ENCODE data around the gene DPF3. TPM values are rescaled to one million over a fixed set of nuclear protein-coding genes. Genes with fewer than 3 reads are reported as not detected.

Gene DPF3
- 10 to 100 TPM in 2 of 3 donors, 1 to 10 TPM in 1; 9.3 to 21.9 (median 10.9) TPM for total RNA-seq
- long read RNA-seq, donor 1, partial matches to known transcripts, result 4 of 5 reads
- long read RNA-seq, donor 1, other reads (novel, unspliced or antisense), result 1 of 5 reads
- long read RNA-seq, donor 2, result 0 reads

DNA sequence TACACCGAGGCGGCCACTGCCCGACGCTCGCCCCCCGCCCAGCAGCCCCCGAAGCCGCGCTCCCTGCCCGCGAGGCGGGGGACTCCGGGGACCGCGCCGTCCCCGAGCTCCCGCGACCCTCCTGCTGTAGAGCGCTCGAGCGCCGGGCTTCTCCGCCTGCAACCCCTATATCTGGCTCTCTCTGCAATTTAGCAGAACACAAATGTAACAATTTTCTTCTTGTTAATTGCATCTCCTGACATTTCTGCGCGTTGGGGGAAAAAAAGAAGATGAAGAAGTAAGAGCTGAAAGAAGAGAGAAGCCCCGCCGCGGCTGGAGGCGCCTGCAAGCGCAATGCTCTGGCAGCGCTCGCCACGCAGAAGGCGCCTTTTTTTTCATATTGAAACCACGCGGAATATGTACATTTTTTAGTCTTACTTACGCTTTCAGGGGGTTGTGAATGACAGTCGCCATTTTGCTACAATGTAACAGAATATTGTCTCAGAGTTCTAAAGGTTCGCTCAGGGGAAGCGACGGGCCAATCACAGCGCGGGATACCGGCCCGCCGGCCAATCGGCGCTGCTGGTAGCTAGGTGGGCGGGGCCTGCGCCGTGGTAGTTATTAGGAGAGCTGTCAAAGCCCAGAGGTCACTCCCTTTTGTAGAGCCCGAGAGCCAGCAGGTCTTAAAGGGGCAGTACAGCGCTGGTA lies at the start of gene DPF3:
TSS of gene DPF3 (minus strand) at position 466 of the 687 bp plus-strand sequence. CDS start at position 453, 13 bp downstream.
- Histone ChIP-seq H3K9me3 (no peaks in the 10 kb centered on the region), H3K36me3 (ENCODE audit: low read depth) (no peaks in the 10 kb centered on the region), H3K4me1 (ENCODE audit: low read depth) (peaks cover 10% of the 10 kb centered on the region), H3K4me3 (peak within 1 kb of the TSS; percentile 49)
- DNase-seq, result peak; percentile 97 to 99 (median 98)
- ATAC-seq, result peak; percentile 98
- TF ChIP-seq, protein P1, sequence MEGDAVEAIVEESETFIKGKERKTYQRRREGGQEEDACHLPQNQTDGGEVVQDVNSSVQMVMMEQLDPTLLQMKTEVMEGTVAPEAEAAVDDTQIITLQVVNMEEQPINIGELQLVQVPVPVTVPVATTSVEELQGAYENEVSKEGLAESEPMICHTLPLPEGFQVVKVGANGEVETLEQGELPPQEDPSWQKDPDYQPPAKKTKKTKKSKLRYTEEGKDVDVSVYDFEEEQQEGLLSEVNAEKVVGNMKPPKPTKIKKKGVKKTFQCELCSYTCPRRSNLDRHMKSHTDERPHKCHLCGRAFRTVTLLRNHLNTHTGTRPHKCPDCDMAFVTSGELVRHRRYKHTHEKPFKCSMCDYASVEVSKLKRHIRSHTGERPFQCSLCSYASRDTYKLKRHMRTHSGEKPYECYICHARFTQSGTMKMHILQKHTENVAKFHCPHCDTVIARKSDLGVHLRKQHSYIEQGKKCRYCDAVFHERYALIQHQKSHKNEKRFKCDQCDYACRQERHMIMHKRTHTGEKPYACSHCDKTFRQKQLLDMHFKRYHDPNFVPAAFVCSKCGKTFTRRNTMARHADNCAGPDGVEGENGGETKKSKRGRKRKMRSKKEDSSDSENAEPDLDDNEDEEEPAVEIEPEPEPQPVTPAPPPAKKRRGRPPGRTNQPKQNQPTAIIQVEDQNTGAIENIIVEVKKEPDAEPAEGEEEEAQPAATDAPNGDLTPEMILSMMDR (IDR thresholded peaks at IDR 0.05), result no peak
- intact Hi-C loops (cut with DNase I, micrococcal nuclease), result no loop called here

- Histone ChIP-seq H3K4me1 (ENCODE audit: low read depth) (no peaks in the 10 kb centered on the region), H3K36me3 (ENCODE audit: low read depth) (no peaks in the 10 kb centered on the region), H3K4me3 (no peak overlapping the region), H3K9me3 (no peaks in the 10 kb centered on the region)
- TF ChIP-seq, protein P1 (IDR thresholded peaks at IDR 0.05), result no peak
- intact Hi-C loops (cut with DNase I, micrococcal nuclease), result no loop called here
- ATAC-seq, result no peak
- DNase-seq, result no peak
Observed at GRCh38 chr14:72942934-72943333, 49.0 kb upstream of the DPF3 start.

- Histone ChIP-seq H3K36me3 (ENCODE audit: low read depth) (no peaks in the 10 kb centered on the region), H3K9me3 (no peaks in the 10 kb centered on the region), H3K4me1 (ENCODE audit: low read depth) (no peaks in the 10 kb centered on the region), H3K4me3 (no peak overlapping the region)
- ATAC-seq (no peak), DNase-seq (no peak)
- TF ChIP-seq, protein P1 (IDR thresholded peaks at IDR 0.05), result no peak
- intact Hi-C loops (cut with DNase I, micrococcal nuclease), result no loop called here
Observed at GRCh38 chr14:72941286-72941985, 47.5 kb upstream of the DPF3 start.

DNA sequence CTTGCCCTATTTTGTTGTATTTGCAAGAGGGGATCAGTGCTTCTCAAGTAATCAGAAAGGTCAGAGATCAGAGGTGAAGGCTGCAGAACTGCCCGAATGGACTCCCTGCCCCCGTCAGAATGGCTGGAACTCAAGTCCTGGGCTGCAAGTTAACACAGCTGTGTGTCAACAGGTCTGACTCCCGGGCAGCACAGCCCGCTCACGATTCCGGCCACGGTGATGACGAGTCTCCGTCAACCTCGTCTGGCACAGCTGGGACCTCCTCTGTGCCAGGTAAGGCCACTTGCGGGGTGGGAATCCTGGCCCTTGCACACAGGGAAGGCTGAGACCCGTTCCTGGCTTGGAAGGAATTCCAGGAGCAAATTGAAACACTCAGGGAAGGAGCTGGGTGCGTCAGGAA lies 45.7 kb upstream of the DPF3 start:
- Histone ChIP-seq H3K9me3 (no peaks in the 10 kb centered on the region), H3K4me1 (ENCODE audit: low read depth) (no peaks in the 10 kb centered on the region), H3K36me3 (ENCODE audit: low read depth) (no peaks in the 10 kb centered on the region), H3K4me3 (no peak overlapping the region)
- ATAC-seq (no peak), DNase-seq (no peak)
- intact Hi-C loops (cut with DNase I, micrococcal nuclease), result no loop called here
- TF ChIP-seq, protein P1 (IDR thresholded peaks at IDR 0.05), result no peak

GRCh38 chr14:72932893-72933292 lies 39.0 kb upstream of the DPF3 start:
- no peaks in the 10 kb centered on the region for H3K36me3 ChIP-seq (ENCODE audit: low read depth)
- H3K9me3 ChIP-seq, result no peaks in the 10 kb centered on the region
- DNase-seq (no peak), ATAC-seq (no peak)
- intact Hi-C loops (cut with DNase I, micrococcal nuclease), result no loop called here
- H3K4me1 ChIP-seq (ENCODE audit: low read depth), result no peaks in the 10 kb centered on the region
- H3K4me3 ChIP-seq, result no peak overlapping the region
- TF ChIP-seq, protein P1 (IDR thresholded peaks at IDR 0.05), result no peak
